Measurements from ENCODE around the gene ACSL6. TPM values are rescaled to one million over a fixed set of nuclear protein-coding genes. Genes with fewer than 3 reads are reported as not detected.

ACSL6 gene
- total and polyA plus RNA-seq, 10 of the 15 experiments (the other 5 are each of a cell fraction or from before 2014, with no cell fraction given), result 0.06 to 0.53 TPM; not detected in 8

DNA sequence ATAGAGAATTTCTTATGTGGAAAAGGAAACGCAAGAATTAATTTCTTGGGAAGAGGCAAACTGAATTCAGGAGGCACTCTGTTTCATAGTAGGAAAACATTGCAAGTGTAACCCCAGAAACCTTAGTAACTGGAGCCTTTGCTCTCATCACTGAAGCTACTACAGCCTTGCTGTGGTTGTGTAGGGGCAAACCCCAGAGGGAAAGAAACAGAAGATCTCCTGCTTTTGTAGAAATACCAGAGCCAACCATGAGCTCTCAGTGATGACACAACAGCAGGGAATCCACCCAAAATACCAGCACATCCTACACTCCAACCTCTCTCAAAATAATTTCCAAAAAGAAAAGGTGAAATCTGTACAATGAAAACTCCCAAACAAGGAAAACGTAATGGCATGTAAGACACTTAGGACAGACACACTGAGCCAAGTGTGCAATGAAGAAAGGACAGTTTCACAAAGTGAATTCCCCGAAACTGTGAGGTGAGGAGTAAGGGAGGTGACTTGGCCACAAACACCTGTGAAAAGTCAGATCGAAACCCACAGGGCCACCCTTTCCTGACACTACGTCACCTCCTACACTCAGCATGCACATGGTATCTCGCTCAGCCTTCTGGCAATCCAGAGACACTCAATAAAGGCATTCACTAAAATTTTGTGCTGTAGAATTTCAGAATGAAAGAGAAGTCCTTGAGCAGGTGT lies 8.5 kb upstream of the ACSL6 start (continued):
- no peak for TF ChIP-seq USF1 (IDR thresholded peaks at IDR 0.05; ENCODE audit: borderline replicate concordance, extremely low read length, insufficient read depth, low read depth, low read length)
- no peak for TF ChIP-seq HDAC6 (IDR thresholded peaks at IDR 0.05; ENCODE audit: unreplicated experiment)
- TF ChIP-seq NRF1 (conservative IDR thresholded peaks at IDR 0.05; ENCODE audit: low read depth, low read length), result no peak
- TF ChIP-seq MYC (IDR thresholded peaks at IDR 0.05; ENCODE audit: insufficient read depth, insufficient read length, insufficient replicate concordance, low read length, severe bottlenecking), result no peak
- TF ChIP-seq HDGF (IDR thresholded peaks at IDR 0.05), result 0 out of 2 replicates have a peak, but pooled peaks have one; percentile 33
- no peak for TF ChIP-seq KAT2A (conservative IDR thresholded peaks at IDR 0.05; ENCODE audit: control insufficient read depth, low read depth, low read length)
- TF ChIP-seq SPI1 (IDR thresholded peaks at IDR 0.05; ENCODE audit: borderline replicate concordance, insufficient read depth, low read depth, low read length), result no peak
- no peak for TF ChIP-seq NR2C1 (IDR thresholded peaks at IDR 0.05)
- peak; percentile 50 for TF ChIP-seq MEF2B (IDR thresholded peaks at IDR 0.05; ENCODE audit: partially characterized antibody, poor library complexity, severe bottlenecking)
- peak; percentile 34; the same call in 1 of the 2 replicates for TF ChIP-seq ZSCAN29 (IDR thresholded peaks at IDR 0.05)
- peak; percentile 27; the same call in 1 of the 2 replicates for TF ChIP-seq CHD2 (IDR thresholded peaks at IDR 0.05; ENCODE audit: borderline replicate concordance, low read depth, low read length)
- TF ChIP-seq MYB (IDR thresholded peaks at IDR 0.05; ENCODE audit: borderline replicate concordance, low read depth, low read length), result no peak
- peak; percentile 81; the same call in 1 of the 2 replicates for TF ChIP-seq NBN (IDR thresholded peaks at IDR 0.05)
- no peak for TF ChIP-seq SMAD5 (IDR thresholded peaks at IDR 0.05; ENCODE audit: low read depth)
- TF ChIP-seq CBX3 (IDR thresholded peaks at IDR 0.05; ENCODE audit: borderline replicate concordance, low read depth), result no peak
- TF ChIP-seq CBX5 (IDR thresholded peaks at IDR 0.05; ENCODE audit: low read depth), result 0 out of 2 replicates have a peak, but pooled peaks have one; percentile 51
- TF ChIP-seq, protein P1, sequence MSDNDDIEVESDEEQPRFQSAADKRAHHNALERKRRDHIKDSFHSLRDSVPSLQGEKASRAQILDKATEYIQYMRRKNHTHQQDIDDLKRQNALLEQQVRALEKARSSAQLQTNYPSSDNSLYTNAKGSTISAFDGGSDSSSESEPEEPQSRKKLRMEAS (IDR thresholded peaks at IDR 0.05; ENCODE audit: low read depth, low read length), result no peak
- TF ChIP-seq RAD51 (IDR thresholded peaks at IDR 0.05), result peak; percentile 15; the same call in 1 of the 2 replicates
- peak; percentile 76 for TF ChIP-seq GABPA (IDR thresholded peaks at IDR 0.05; ENCODE audit: low read depth)
- no peak for TF ChIP-seq NFXL1 (IDR thresholded peaks at IDR 0.05; ENCODE audit: borderline replicate concordance)
- TF ChIP-seq ATF2 (IDR thresholded peaks at IDR 0.05; ENCODE audit: low read length), result peak; percentile 100
- TF ChIP-seq IKZF1 (conservative IDR thresholded peaks at IDR 0.05), result peak; percentile 95
- TF ChIP-seq EGR1 (IDR thresholded peaks at IDR 0.05; ENCODE audit: borderline replicate concordance in 1 of 2, low read depth in 2 of 2, low read length in 2 of 2), result no peak
- peak; percentile 91 for TF ChIP-seq CREB1 (IDR thresholded peaks at IDR 0.05; ENCODE audit: low read depth)
- no peak for TF ChIP-seq PRDM15 (CRISPR knock-in tag; IDR thresholded peaks at IDR 0.05)
- TF ChIP-seq HDAC2 (IDR thresholded peaks at IDR 0.05), result no peak
